Measurements from ENCODE around the gene PRKCA.

DNA sequence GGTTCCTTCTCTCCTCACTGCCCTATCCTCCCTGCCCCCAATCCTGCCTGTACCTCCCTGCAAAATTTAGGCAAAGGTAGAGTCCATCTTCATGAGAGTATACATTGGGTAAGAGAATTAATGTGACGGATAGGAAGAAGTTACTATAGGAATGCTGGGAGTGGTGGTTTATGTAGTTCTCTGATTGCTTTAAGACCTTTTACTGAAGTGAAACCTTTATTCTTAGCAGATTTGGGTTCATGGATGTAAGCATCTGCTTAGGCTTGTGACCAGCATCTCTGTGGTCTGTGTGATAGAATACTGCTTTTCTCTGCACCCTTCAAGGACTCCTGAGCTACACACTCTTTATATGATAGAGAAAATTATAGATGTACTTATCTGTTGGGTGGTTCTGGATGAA lies 127.3 kb downstream of the PRKCA start:
- no peak for TF ChIP-seq YY1 (IDR thresholded peaks at IDR 0.05; ENCODE audit: insufficient read depth, insufficient read length)
- no peak for TF ChIP-seq ZNF274 (IDR thresholded peaks at IDR 0.05; ENCODE audit: low read depth, low read length)

Data from NT2/D1 (cell line).